AG09319 (cell line): ENCODE results near the gene XYLT2.

Experiments
- DNase-seq: peaks from one replicate; pipeline ENCODE4 v3.0.0-alpha.2; 2010; ENCODE audit warnings: low read depth; ENCODE audit errors: extremely low read depth
- CTCF ChIP-seq: IDR thresholded peaks from 2 replicates; pipeline ENCODE4 v1.5.1; 2011; ENCODE audit warnings: low read depth, mild to moderate bottlenecking, inconsistent platforms, low read length, moderate library complexity

Gene XYLT2

GRCh38 chr17:50352072-50352692 lies 6.3 kb downstream of the XYLT2 start:
- TF ChIP-seq CTCF, result no peak
- DNase-seq, result no peak

- no peak for DNase-seq
- no peak for TF ChIP-seq CTCF
Measured at GRCh38 chr17:50352693-50353599, 7.0 kb downstream of the XYLT2 start.

DNA sequence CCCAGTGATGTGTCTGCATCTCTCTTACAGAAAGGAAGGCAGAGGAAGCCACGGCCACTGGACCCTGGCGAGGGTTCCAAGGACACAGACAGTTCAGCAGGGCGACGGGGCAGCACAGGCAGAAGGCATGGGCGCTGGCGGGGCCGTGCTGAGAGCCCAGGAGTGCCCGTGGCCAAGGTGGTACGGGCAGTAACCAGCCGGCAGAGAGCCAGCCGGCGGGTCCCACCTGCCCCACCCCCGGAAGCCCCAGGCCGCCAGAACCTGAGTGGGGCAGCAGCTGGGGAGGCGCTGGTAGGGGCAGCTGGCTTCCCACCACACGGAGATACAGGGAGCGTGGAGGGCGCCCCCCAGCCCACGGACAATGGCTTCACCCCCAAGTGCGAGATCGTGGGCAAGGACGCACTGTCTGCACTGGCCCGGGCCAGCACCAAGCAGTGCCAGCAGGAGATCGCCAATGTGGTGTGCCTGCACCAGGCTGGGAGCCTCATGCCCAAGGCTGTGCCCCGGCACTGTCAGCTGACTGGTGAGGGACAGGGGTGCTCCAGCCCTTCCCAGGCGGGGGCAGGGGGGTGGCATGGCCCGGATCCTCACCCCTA lies 7.8 kb downstream of the XYLT2 start:
- DNase-seq, result no peak
- TF ChIP-seq CTCF, result no peak

DNA sequence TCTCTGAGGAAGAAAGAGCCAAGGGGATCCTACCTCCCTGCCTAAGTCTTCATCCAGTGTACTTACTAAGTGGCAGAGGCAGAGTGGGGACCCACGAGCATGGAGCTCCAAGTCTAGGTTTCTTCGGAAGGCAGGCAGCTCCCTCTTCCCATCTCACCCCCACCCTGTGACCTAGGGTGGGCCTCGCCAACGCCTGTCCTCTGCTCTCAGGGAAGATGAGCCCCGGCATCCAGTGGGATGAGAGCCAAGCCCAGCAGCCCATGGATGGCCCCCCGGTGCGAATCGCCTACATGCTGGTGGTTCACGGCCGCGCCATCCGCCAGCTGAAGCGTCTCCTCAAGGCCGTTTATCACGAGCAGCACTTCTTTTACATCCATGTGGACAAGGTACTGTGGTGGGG lies 8.3 kb downstream of the XYLT2 start:
- no peak for TF ChIP-seq CTCF
- no peak for DNase-seq

DNA sequence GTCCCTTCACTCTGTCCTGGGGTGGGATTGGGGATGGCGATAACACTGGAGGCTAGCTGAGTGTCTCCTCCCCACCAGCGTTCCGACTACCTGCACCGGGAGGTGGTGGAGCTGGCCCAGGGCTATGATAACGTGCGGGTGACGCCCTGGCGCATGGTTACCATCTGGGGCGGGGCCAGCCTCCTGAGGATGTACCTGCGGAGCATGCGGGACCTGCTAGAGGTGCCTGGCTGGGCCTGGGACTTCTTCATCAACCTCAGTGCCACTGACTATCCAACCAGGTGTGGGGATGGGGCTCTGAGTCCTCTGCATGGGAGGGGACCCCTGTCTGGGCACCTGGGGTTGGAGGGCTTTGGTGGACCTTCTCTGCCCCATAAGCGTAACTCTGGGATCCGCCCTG lies 8.8 kb downstream of the XYLT2 start:
- no peak for DNase-seq
- no peak for TF ChIP-seq CTCF

DNA sequence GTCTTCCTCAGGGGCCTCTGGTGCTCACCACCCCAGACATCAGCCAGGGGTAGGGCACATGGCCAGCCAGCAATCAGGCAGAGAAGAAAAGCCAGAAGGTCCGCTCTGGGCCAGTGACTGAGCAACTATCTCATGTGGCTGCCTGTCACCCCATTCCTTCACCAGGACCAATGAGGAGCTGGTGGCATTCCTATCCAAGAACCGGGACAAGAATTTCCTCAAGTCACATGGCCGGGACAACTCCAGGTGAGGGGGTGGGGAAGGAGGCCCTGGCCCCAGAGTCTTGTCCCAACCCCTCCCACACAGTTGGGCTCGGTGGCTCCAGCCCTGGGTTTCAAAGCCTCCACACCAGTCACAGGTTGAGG lies 9.4 kb downstream of the XYLT2 start:
- TF ChIP-seq CTCF, result no peak
- no peak for DNase-seq
